Parathyroid adenoma (tissue), 2 donors: ENCODE data around the gene FASTKD3.
A peak's percentile ranks its signal among the peaks of the same experiment; 100 is the strongest.

Experiments used
- H2AFZ ChIP-seq: fragments of 300-600 bp; sonication (generic); one replicate; pipeline ENCODE4 v1.7.0; 2017; ENCODE audit warnings: antibody characterized with exemption, mild to moderate bottlenecking
- H3K27ac ChIP-seq: fragments of 300-600 bp; sonication (generic); one replicate; pipeline ENCODE4 v1.7.0; 2017
- H3K27me3 ChIP-seq: fragments of 300-600 bp; sonication (generic); one replicate; pipeline ENCODE4 v1.7.0; 2017; ENCODE audit warnings: low read length; ENCODE audit not compliant: control insufficient read depth, insufficient read depth
- H3K36me3 ChIP-seq: fragments of 300-600 bp; sonication (generic); one replicate; pipeline ENCODE4 v1.7.0; 2017; ENCODE audit warnings: low read length; ENCODE audit not compliant: control insufficient read depth, insufficient read depth
- H3K4me1 ChIP-seq: fragments of 300-600 bp; sonication (generic); one replicate; pipeline ENCODE4 v1.7.0; 2017; ENCODE audit warnings: control low read depth
- H3K4me2 ChIP-seq: fragments of 300-600 bp; sonication (generic); one replicate; pipeline ENCODE4 v1.7.0; 2017; ENCODE audit warnings: low read length
- H3K4me3 ChIP-seq: fragments of 300-600 bp; sonication (generic); one replicate; pipeline ENCODE4 v1.7.0; 2017; ENCODE audit warnings: low read depth, low read length
- H3K79me2 ChIP-seq: fragments of 300-600 bp; sonication (generic); one replicate; pipeline ENCODE4 v1.7.0; 2017; ENCODE audit warnings: control low read depth
- H3K9ac ChIP-seq: fragments of 300-600 bp; sonication (generic); one replicate; pipeline ENCODE4 v1.7.0; 2017; ENCODE audit warnings: mild to moderate bottlenecking
- H3K9me3 ChIP-seq: fragments of 300-600 bp; sonication (generic); one replicate; pipeline ENCODE4 v1.7.0; 2017; ENCODE audit warnings: low read length; ENCODE audit not compliant: control insufficient read depth
- TF ChIP-seq, protein P1 (sequence below): fragments of 300-600 bp; sonication (generic); IDR thresholded peaks from one replicate; pipeline ENCODE4 v1.7.0; 2017; ENCODE audit warnings: antibody characterized with exemption, mild to moderate bottlenecking
- donor health status: primary hyperparathyroidism.

Gene FASTKD3

GRCh38 chr5:7842531-7842930, 26.3 kb downstream of the FASTKD3 start:
- H3K79me2 ChIP-seq: no peaks in the 10 kb centered on the region
- H3K9ac ChIP-seq: no peak overlapping the region
- H3K27ac ChIP-seq: no peak overlapping the region
- no peaks in the 10 kb centered on the region for H3K27me3 ChIP-seq
- no peak overlapping the region for H3K4me3 ChIP-seq
- H3K36me3 ChIP-seq: no peaks in the 10 kb centered on the region
- H2AFZ ChIP-seq: no peak overlapping the region
- H3K9me3 ChIP-seq: no peaks in the 10 kb centered on the region
- no peak overlapping the region for H3K4me2 ChIP-seq
- TF ChIP-seq, protein P1, sequence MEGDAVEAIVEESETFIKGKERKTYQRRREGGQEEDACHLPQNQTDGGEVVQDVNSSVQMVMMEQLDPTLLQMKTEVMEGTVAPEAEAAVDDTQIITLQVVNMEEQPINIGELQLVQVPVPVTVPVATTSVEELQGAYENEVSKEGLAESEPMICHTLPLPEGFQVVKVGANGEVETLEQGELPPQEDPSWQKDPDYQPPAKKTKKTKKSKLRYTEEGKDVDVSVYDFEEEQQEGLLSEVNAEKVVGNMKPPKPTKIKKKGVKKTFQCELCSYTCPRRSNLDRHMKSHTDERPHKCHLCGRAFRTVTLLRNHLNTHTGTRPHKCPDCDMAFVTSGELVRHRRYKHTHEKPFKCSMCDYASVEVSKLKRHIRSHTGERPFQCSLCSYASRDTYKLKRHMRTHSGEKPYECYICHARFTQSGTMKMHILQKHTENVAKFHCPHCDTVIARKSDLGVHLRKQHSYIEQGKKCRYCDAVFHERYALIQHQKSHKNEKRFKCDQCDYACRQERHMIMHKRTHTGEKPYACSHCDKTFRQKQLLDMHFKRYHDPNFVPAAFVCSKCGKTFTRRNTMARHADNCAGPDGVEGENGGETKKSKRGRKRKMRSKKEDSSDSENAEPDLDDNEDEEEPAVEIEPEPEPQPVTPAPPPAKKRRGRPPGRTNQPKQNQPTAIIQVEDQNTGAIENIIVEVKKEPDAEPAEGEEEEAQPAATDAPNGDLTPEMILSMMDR: no peak
- H3K4me1 ChIP-seq: peaks cover 11% of the 10 kb centered on the region

- TF ChIP-seq, protein P1: no peak
- H3K36me3 ChIP-seq: no peaks in the 10 kb centered on the region
- H3K79me2 ChIP-seq: no peaks in the 10 kb centered on the region
- H3K9me3 ChIP-seq: no peaks in the 10 kb centered on the region
- H3K4me2 ChIP-seq: peak overlapping the region; percentile 52
- peak overlapping the region; percentile 70 for H3K27ac ChIP-seq
- no peak overlapping the region for H3K9ac ChIP-seq
- no peaks in the 10 kb centered on the region for H3K27me3 ChIP-seq
- peaks cover 11% of the 10 kb centered on the region for H3K4me1 ChIP-seq
- peak overlapping the region; percentile 54 for H2AFZ ChIP-seq
- peak overlapping the region; percentile 17 for H3K4me3 ChIP-seq
Measured at GRCh38 chr5:7837403-7837802, 31.4 kb downstream of the FASTKD3 start.

- Histone ChIP-seq H3K4me1 (peaks cover 7% of the 10 kb centered on the region), H3K36me3 (no peaks in the 10 kb centered on the region), H3K27me3 (no peaks in the 10 kb centered on the region), H3K4me2 (no peak overlapping the region), H2AFZ (no peak overlapping the region), H3K9ac (no peak overlapping the region), H3K27ac (no peak overlapping the region), H3K79me2 (no peaks in the 10 kb centered on the region), H3K9me3 (no peaks in the 10 kb centered on the region), H3K4me3 (no peak overlapping the region)
- TF ChIP-seq, protein P1: no peak
Measured at GRCh38 chr5:7834982-7835381, 33.8 kb downstream of the FASTKD3 start.

GRCh38 chr5:7828269-7828668, 40.6 kb downstream of the FASTKD3 start:
- no peak overlapping the region for H2AFZ ChIP-seq

GRCh38 chr5:7827610-7828009, 41.2 kb downstream of the FASTKD3 start:
- H3K4me3 ChIP-seq: no peak overlapping the region
- TF ChIP-seq, protein P1: peak; percentile 25
- H3K27ac ChIP-seq: no peak overlapping the region
- H3K79me2 ChIP-seq: no peaks in the 10 kb centered on the region
- no peaks in the 10 kb centered on the region for H3K9me3 ChIP-seq
- no peaks in the 10 kb centered on the region for H3K36me3 ChIP-seq
- no peaks in the 10 kb centered on the region for H3K27me3 ChIP-seq
- H2AFZ ChIP-seq: no peak overlapping the region
- H3K4me1 ChIP-seq: peaks cover 2% of the 10 kb centered on the region
- H3K9ac ChIP-seq: no peak overlapping the region
- no peak overlapping the region for H3K4me2 ChIP-seq

More at GRCh38 chr5:7828269-7828668, 40.6 kb downstream of the FASTKD3 start:
- Histone ChIP-seq H3K27me3 (no peaks in the 10 kb centered on the region), H3K79me2 (no peaks in the 10 kb centered on the region), H3K9ac (no peak overlapping the region), H3K27ac (no peak overlapping the region), H3K36me3 (no peaks in the 10 kb centered on the region), H3K9me3 (no peaks in the 10 kb centered on the region), H3K4me1 (no peaks in the 10 kb centered on the region), H3K4me2 (no peak overlapping the region), H3K4me3 (no peak overlapping the region)
- TF ChIP-seq, protein P1: no peak
